IMR-90 (cell line): ENCODE measurements around the gene ASB5. TPM values are rescaled to one million over a fixed set of nuclear protein-coding genes. Genes with fewer than 3 reads are reported as not detected.

ENCODE experiments used
- ATAC-seq: fragments of 200-7000 bp; cut with Tn5 transposase; 2 replicates; pipeline ENCODE4 v1.9.1; 2020; ENCODE audit warnings: low read depth, mild to moderate bottlenecking, moderate library complexity
- BruUV-seq: library from RNA; stranded (reverse); fragments of 400-500 nt; replicated peaks from 2 replicates; lab custom pipeline; 2021; lab: Mats Ljungman, UMichigan
- CTCF ChIA-PET: fragments of 300-600 bp; formaldehyde crosslinking; extraction: SDS; loops from one replicate; lab custom pipeline; 2021; ENCODE audit warnings: antibody characterized with exemption; lab: Yijun Ruan, JAX
- POLR2A ChIA-PET: fragments of 300-600 bp; sonication (Branson Sonifier 250); formaldehyde crosslinking; loops from one replicate; lab custom pipeline; 2022; ENCODE audit warnings: antibody characterized with exemption; ENCODE audit not compliant: unreplicated experiment; lab: Charles Lee
- DNase-seq: peaks from one replicate; pipeline ENCODE4 v3.0.0; 2013
- H2AFZ ChIP-seq: replicated peaks from 2 replicates; pipeline ENCODE3; 2013; ENCODE audit warnings: low read length, mild to moderate bottlenecking; ENCODE audit not compliant: poor library complexity
- H2AK5ac ChIP-seq: 2 replicates; pipeline ENCODE4 v1.6.1; 2013; ENCODE audit warnings: low read depth, low read length, inconsistent platforms
- H2AK9ac ChIP-seq: replicated peaks from 2 replicates; pipeline ENCODE3; 2013; ENCODE audit warnings: mild to moderate bottlenecking, low read depth, low read length, moderate library complexity; ENCODE audit not compliant: poor library complexity
- H2BK120ac ChIP-seq: 2 replicates; pipeline ENCODE4 v1.6.1; 2013; ENCODE audit warnings: low read depth, low read length, inconsistent platforms
- H2BK15ac ChIP-seq: 3 replicates; pipeline ENCODE4 v1.6.1; 2013; ENCODE audit warnings: low read depth, low read length, inconsistent platforms
- H2BK20ac ChIP-seq: 2 replicates; pipeline ENCODE4 v1.6.1; 2013; ENCODE audit warnings: low read depth, mild to moderate bottlenecking, inconsistent platforms, low read length, moderate library complexity
- H2BK5ac ChIP-seq: 2 replicates; pipeline ENCODE4 v1.6.1; 2013; ENCODE audit warnings: mild to moderate bottlenecking, low read depth, low read length, inconsistent platforms; ENCODE audit not compliant: poor library complexity, severe bottlenecking
- H3K14ac ChIP-seq: replicated peaks from 2 replicates; pipeline ENCODE4 v1.6.1; 2013; ENCODE audit warnings: low read depth, low read length, inconsistent platforms
- H3K18ac ChIP-seq: 2 replicates; pipeline ENCODE4 v1.6.1; 2013; ENCODE audit warnings: low read depth, low read length, control low read depth
- H3K23ac ChIP-seq: 2 replicates; pipeline ENCODE4 v1.6.1; 2013; ENCODE audit warnings: low read depth, low read length, inconsistent platforms
- H3K27ac ChIP-seq: 2 replicates; pipeline ENCODE4 v1.5.1; 2013; ENCODE audit warnings: mild to moderate bottlenecking, control low read depth, low read length; ENCODE audit not compliant: insufficient read depth
- H3K27me3 ChIP-seq: 2 replicates; pipeline ENCODE4 v1.6.1; 2013; ENCODE audit warnings: low read length; ENCODE audit not compliant: control insufficient read depth, insufficient read depth
- H3K36me3 ChIP-seq: 2 replicates; pipeline ENCODE4 v1.6.1; 2013; ENCODE audit warnings: low read length, mixed read lengths; ENCODE audit not compliant: control insufficient read depth, insufficient read depth
- H3K4ac ChIP-seq: 2 replicates; pipeline ENCODE4 v1.6.1; 2013; ENCODE audit warnings: low read depth, low read length, inconsistent platforms
- H3K4me1 ChIP-seq: 2 replicates; pipeline ENCODE4 v1.6.1; 2013; ENCODE audit warnings: low read length, mixed read lengths; ENCODE audit not compliant: control insufficient read depth, insufficient read depth
- H3K4me2 ChIP-seq: 2 replicates; pipeline ENCODE4 v1.6.1; 2013; ENCODE audit warnings: low read depth, mild to moderate bottlenecking, control low read depth, low read length, moderate library complexity
- H3K4me3 ChIP-seq: 2 replicates; pipeline ENCODE4 v1.5.1; 2013; ENCODE audit warnings: low read depth, mild to moderate bottlenecking, control low read depth, low read length, moderate library complexity; ENCODE audit not compliant: insufficient read depth
- H3K56ac ChIP-seq: 2 replicates; pipeline ENCODE4 v1.6.1; 2013; ENCODE audit warnings: low read length, inconsistent platforms; ENCODE audit not compliant: insufficient read depth; ENCODE audit errors: extremely low read depth
- H3K79me1 ChIP-seq, 2 experiments: 2 replicates each; pipeline ENCODE4 v1.6.1; 2013; ENCODE audit warnings: low read length in 2 of 2, inconsistent platforms in 1 of 2, low read depth in 1 of 2
- H3K9ac ChIP-seq: 2 replicates; pipeline ENCODE4 v1.6.1; 2013; ENCODE audit warnings: low read depth, low read length, control low read depth
- H3K9me1 ChIP-seq: 2 replicates; pipeline ENCODE4 v1.6.1; 2013; ENCODE audit warnings: low read length, inconsistent platforms; ENCODE audit not compliant: insufficient read depth
- H3K9me3 ChIP-seq: 2 replicates; pipeline ENCODE4 v1.6.1; 2013; ENCODE audit warnings: low read length; ENCODE audit not compliant: control insufficient read depth, insufficient read depth
- H4K20me1 ChIP-seq: 2 replicates; pipeline ENCODE4 v1.6.1; 2013; ENCODE audit warnings: low read length, inconsistent platforms; ENCODE audit not compliant: insufficient read depth
- H4K5ac ChIP-seq: 2 replicates; pipeline ENCODE4 v1.6.1; 2013; ENCODE audit warnings: mild to moderate bottlenecking, low read depth, low read length, control low read depth
- H4K8ac ChIP-seq, 2 experiments: 2 replicates each; pipeline ENCODE4 v1.6.1; 2013; ENCODE audit warnings: low read depth in 2 of 2, low read length in 2 of 2, control low read depth in 1 of 2, inconsistent platforms in 1 of 2
- H4K91ac ChIP-seq: 2 replicates; pipeline ENCODE4 v1.6.1; 2013; ENCODE audit warnings: low read depth, low read length, inconsistent platforms; ENCODE audit not compliant: insufficient read depth
- BHLHE40 ChIP-seq: fragments of 150-350 bp; IDR thresholded peaks from 2 replicates; pipeline ENCODE4 v1.6.1; 2016; ENCODE audit warnings: mild to moderate bottlenecking, low read depth, low read length
- CEBPB ChIP-seq: IDR thresholded peaks from 2 replicates; pipeline ENCODE4 v1.6.1; 2012; ENCODE audit warnings: low read depth, low read length, improper control_type of control experiment
- CHD1 ChIP-seq: IDR thresholded peaks from 2 replicates; pipeline ENCODE4 v1.6.1; 2012; ENCODE audit warnings: low read depth, low read length, improper control_type of control experiment
- CTCF ChIP-seq: conservative IDR thresholded peaks from 2 replicates; pipeline ENCODE4 v1.5.1; 2012; ENCODE audit warnings: mild to moderate bottlenecking, low read depth, low read length, improper control_type of control experiment
- FOS ChIP-seq: fragments of 150-350 bp; IDR thresholded peaks from 2 replicates; pipeline ENCODE4 v1.6.1; 2016; ENCODE audit warnings: low read depth, low read length
- MAFK ChIP-seq: IDR thresholded peaks from 2 replicates; pipeline ENCODE4 v1.6.1; 2012; ENCODE audit warnings: low read depth, low read length, improper control_type of control experiment
- MAZ ChIP-seq: IDR thresholded peaks from 2 replicates; pipeline ENCODE4 v1.6.1; 2012; ENCODE audit warnings: low read depth, mild to moderate bottlenecking, low read length, improper control_type of control experiment, moderate library complexity, borderline replicate concordance
- MXI1 ChIP-seq: IDR thresholded peaks from 2 replicates; pipeline ENCODE4 v1.6.1; 2012; ENCODE audit warnings: low read depth, mild to moderate bottlenecking, low read length, moderate library complexity, borderline replicate concordance
- NFE2L2 ChIP-seq: fragments of 150-350 bp; IDR thresholded peaks from 2 replicates; pipeline ENCODE4 v1.6.1; 2016; ENCODE audit warnings: low read depth, mild to moderate bottlenecking, low read length
- POLR2A ChIP-seq: IDR thresholded peaks from 2 replicates; pipeline ENCODE4 v1.6.1; 2012; ENCODE audit warnings: mild to moderate bottlenecking, low read depth, low read length
- RAD21 ChIP-seq: IDR thresholded peaks from 2 replicates; pipeline ENCODE4 v1.6.1; 2012; ENCODE audit warnings: low read length, improper control_type of control experiment
- RCOR1 ChIP-seq: IDR thresholded peaks from 2 replicates; pipeline ENCODE4 v1.6.1; 2012; ENCODE audit warnings: mild to moderate bottlenecking, low read length, improper control_type of control experiment; ENCODE audit not compliant: insufficient replicate concordance
- RFX5 ChIP-seq: IDR thresholded peaks from 2 replicates; pipeline ENCODE4 v1.8.0; 2012; ENCODE audit warnings: low read depth, mild to moderate bottlenecking, low read length, moderate library complexity
- SMC3 ChIP-seq: fragments of 150-350 bp; IDR thresholded peaks from 2 replicates; pipeline ENCODE4 v1.6.1; 2016; ENCODE audit warnings: low read depth, mild to moderate bottlenecking, antibody characterized with exemption, low read length, moderate library complexity
- USF2 ChIP-seq: fragments of 150-350 bp; IDR thresholded peaks from 2 replicates; pipeline ENCODE4 v1.6.1; 2017; ENCODE audit warnings: mild to moderate bottlenecking, antibody characterized with exemption, low read length, low read depth
- WGBS, 2 experiments: methylation state at CpG; one replicate each; pipeline versions ENCODE4 v1.1.5 to v1.1.7; 2013; ENCODE audit warnings: missing lambda C conversion rate in 2 of 2; ENCODE audit not compliant: insufficient read length in 1 of 2; ENCODE audit errors: extremely low coverage in 2 of 2; 5-methylcytosine and 5-hydroxymethylcytosine counted together
- dilution Hi-C: fragments of 300-500 bp; cut with HindIII; formaldehyde crosslinking; loops from one replicate; pipeline ENCODE4 v1.14.3; 2018; ENCODE audit warnings: low sequenced_read_pairs; ENCODE audit not compliant: unreplicated experiment
- in situ Hi-C: fragments of 300-500 bp; cut with MboI; formaldehyde crosslinking; loops from 3 replicates; pipeline ENCODE4 v1.14.3; 2019; ENCODE audit warnings: low sequenced_read_pairs, inconsistent platforms, mixed read lengths
- intact Hi-C: fragments of 100-400 bp; cut with micrococcal nuclease; formaldehyde crosslinking; loops from 2 replicates; pipeline ENCODE4 v1.10.0; 2022
- polyA plus RNA-seq, 3 experiments: library from polyadenylated mRNA; depleted of rRNA; stranded (reverse); fragments of >200 nt; gene quantifications; 2 replicates each; pipeline ENCODE4 v1.2.3, GENCODE V29; 2012; ENCODE audit warnings: low replicate concordance in 1 of 3
- total RNA-seq: library from RNA; depleted of rRNA; stranded (reverse); fragments of >200 nt; gene quantifications from 2 replicates; pipeline ENCODE4 v1.2.3, GENCODE V29; 2012
- TF ChIP-seq, protein P1 (sequence below): fragments of 150-350 bp; IDR thresholded peaks from 2 replicates; pipeline ENCODE4 v1.6.1; 2016; ENCODE audit warnings: low read depth, mild to moderate bottlenecking, low read length, moderate library complexity, borderline replicate concordance

The ASB5 gene
- total and polyA plus RNA-seq, 2 of the 4 experiments (the other 2 are of a cell fraction) = 0.18 to 0.21 TPM

DNA sequence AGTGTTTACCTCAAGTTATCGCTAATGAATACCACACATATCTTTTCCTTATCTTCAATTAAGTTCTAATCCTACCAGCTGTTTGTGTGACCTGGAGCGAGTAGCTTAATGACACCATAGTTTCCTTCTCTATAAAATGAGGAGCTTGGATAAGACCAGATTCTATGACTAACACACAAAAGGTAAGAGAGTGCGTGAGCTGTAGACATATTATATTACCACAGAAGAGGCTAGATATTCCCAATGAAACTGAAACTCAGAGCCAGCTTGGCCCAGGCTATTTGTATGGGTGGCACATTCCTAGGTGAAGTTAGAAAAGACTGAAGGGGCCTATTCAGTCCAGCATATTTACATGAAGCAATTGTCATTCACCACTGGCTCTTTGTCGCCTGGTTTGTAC, 30.2 kb downstream of the ASB5 start:
- Histone ChIP-seq H3K9me1 (no peaks in the 10 kb centered on the region), H3K4me2 (peak overlapping the region; percentile 56; the same call in 1 of the 2 replicates), H4K5ac (peak overlapping the region; percentile 91; the same call in 1 of the 2 replicates), H4K8ac (peak overlapping the region in 1 of 2 experiments; percentile 13; a peak in 1 of 4 replicates), H3K36me3 (no peaks in the 10 kb centered on the region), H2AFZ (no peak overlapping the region), H2AK9ac (no peak overlapping the region), H2BK20ac (peak overlapping the region; percentile 5; the same call in 1 of the 2 replicates), H2BK5ac (peak overlapping the region; percentile 58), H4K91ac (no peak overlapping the region), H3K79me1 (no peaks in the 10 kb centered on the region), H3K9ac (no peak overlapping the region), H3K56ac (no peak overlapping the region), H3K27ac (peak overlapping the region; percentile 50; the same call in 1 of the 2 replicates), H3K14ac (peak overlapping the region; percentile 8; the same call in 1 of the 2 replicates), H3K4me1 (peaks cover 11% of the 10 kb centered on the region; the same call in 1 of the 2 replicates), H3K23ac (no peak overlapping the region), H3K4ac (peak overlapping the region; percentile 4; the same call in 1 of the 2 replicates), H4K20me1 (no peaks in the 10 kb centered on the region), H2AK5ac (no peak overlapping the region), H3K4me3 (no peak overlapping the region), H3K18ac (peak overlapping the region; percentile 96; the same call in 1 of the 2 replicates), H2BK15ac (peak overlapping the region; percentile 1; the same call in 1 of the 3 replicates), H2BK120ac (peak overlapping the region; percentile 53; the same call in 1 of the 2 replicates), H3K27me3 (no peaks in the 10 kb centered on the region), H3K9me3 (no peaks in the 10 kb centered on the region)
- peak; percentile 46 for DNase-seq
- dilution Hi-C loops (no loop called here), intact Hi-C loops (loop anchor here (5.0 kb wide), 1 partner anchor 42 kb away; the partner anchor contains the start of gene SPATA4), in situ Hi-C loops (no loop called here)
- ChIA-PET CTCF (interaction anchor here (1.0 kb wide), 1 partner anchor 43 kb away, joined by 4 read pairs; the partner anchor contains the start of gene SPATA4), POLR2A (interaction anchor here (0.6 kb wide), 1 partner anchor 42 kb away, joined by 6 read pairs; no protein-coding TSS in a partner anchor)
- no TSS peak for BruUV-seq
- ATAC-seq = no peak
- WGBS, 2 experiments = no CpG with 5 or more reads among the region's 4 CpGs
- no peak for TF ChIP-seq USF2
- no peak for TF ChIP-seq POLR2A
- TF ChIP-seq FOS = no peak
- TF ChIP-seq CEBPB = no peak
- TF ChIP-seq CHD1 = no peak
- no peak for TF ChIP-seq RCOR1
- no peak for TF ChIP-seq RFX5
- no peak for TF ChIP-seq RAD21
- no peak for TF ChIP-seq MAZ
- TF ChIP-seq BHLHE40 = no peak
- no peak for TF ChIP-seq MXI1
- TF ChIP-seq, protein P1, sequence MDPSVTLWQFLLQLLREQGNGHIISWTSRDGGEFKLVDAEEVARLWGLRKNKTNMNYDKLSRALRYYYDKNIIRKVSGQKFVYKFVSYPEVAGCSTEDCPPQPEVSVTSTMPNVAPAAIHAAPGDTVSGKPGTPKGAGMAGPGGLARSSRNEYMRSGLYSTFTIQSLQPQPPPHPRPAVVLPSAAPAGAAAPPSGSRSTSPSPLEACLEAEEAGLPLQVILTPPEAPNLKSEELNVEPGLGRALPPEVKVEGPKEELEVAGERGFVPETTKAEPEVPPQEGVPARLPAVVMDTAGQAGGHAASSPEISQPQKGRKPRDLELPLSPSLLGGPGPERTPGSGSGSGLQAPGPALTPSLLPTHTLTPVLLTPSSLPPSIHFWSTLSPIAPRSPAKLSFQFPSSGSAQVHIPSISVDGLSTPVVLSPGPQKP = no peak
- TF ChIP-seq MAFK = no peak
- TF ChIP-seq CTCF = no peak
- no peak for TF ChIP-seq SMC3
- TF ChIP-seq NFE2L2 = no peak
